Ramos (cell line): ENCODE results near the gene TTC6.

Experiments
- in situ Hi-C: fragments of 300-500 bp; cut with MboI; formaldehyde crosslinking; loops from one replicate; pipeline ENCODE4 v1.14.3; 2022; ENCODE audit warnings: low sequenced_read_pairs; ENCODE audit not compliant: unreplicated experiment

Gene TTC6

GRCh38 chr14:37584211-37585100 lies 11.0 kb upstream of the TTC6 start:
- in situ Hi-C loops, result loop anchor here (10.0 kb wide), 1 partner anchor 350 kb away; no protein-coding TSS in a partner anchor

GRCh38 chr14:37585101-37585511 lies 10.3 kb upstream of the TTC6 start:
- in situ Hi-C loops, result loop anchor here (10.0 kb wide), 1 partner anchor 350 kb away; no protein-coding TSS in a partner anchor

- in situ Hi-C loops, result loop anchor here (10.0 kb wide), 1 partner anchor 351 kb away; no protein-coding TSS in a partner anchor
Measured at GRCh38 chr14:37585971-37586796, 9.2 kb upstream of the TTC6 start.

- in situ Hi-C loops, result loop anchor here (10.0 kb wide), 1 partner anchor 352 kb away; no protein-coding TSS in a partner anchor
Measured at GRCh38 chr14:37586797-37587130, 8.7 kb upstream of the TTC6 start.

- in situ Hi-C loops, result loop anchor here (10.0 kb wide), 1 partner anchor 352 kb away; no protein-coding TSS in a partner anchor
Measured at GRCh38 chr14:37587131-37587803, 8.2 kb upstream of the TTC6 start.

GRCh38 chr14:37587881-37588666 lies 7.4 kb upstream of the TTC6 start:
- in situ Hi-C loops, result loop anchor here (10.0 kb wide), 1 partner anchor 353 kb away; no protein-coding TSS in a partner anchor

GRCh38 chr14:37588667-37588955 lies 6.8 kb upstream of the TTC6 start:
- in situ Hi-C loops, result loop anchor here (10.0 kb wide), 1 partner anchor 354 kb away; no protein-coding TSS in a partner anchor

GRCh38 chr14:37588956-37589714 lies 6.3 kb upstream of the TTC6 start:
- in situ Hi-C loops, result loop anchor here (10.0 kb wide), 1 partner anchor 354 kb away; no protein-coding TSS in a partner anchor

GRCh38 chr14:37589715-37590427 lies 5.6 kb upstream of the TTC6 start:
- in situ Hi-C loops, result loop anchor here (10.0 kb wide), 1 partner anchor 355 kb away; no protein-coding TSS in a partner anchor

- in situ Hi-C loops, result no loop called here
Measured at GRCh38 chr14:37590428-37591139, 4.8 kb upstream of the TTC6 start.

- in situ Hi-C loops, result no loop called here
Measured at GRCh38 chr14:37591311-37591940, 4.0 kb upstream of the TTC6 start.

- in situ Hi-C loops, result no loop called here
Measured at GRCh38 chr14:37591941-37592481, 3.4 kb upstream of the TTC6 start.

- in situ Hi-C loops, result no loop called here
Measured at GRCh38 chr14:37592482-37593408, 2.7 kb upstream of the TTC6 start.

- in situ Hi-C loops, result no loop called here
Measured at GRCh38 chr14:37593511-37594237, 1.8 kb upstream of the TTC6 start.
